Measurements from ENCODE around the gene DIS3L2.

The DIS3L2 gene

GRCh38 chr2:231960810-231961348 is 634 bp upstream of the DIS3L2 start:
- TF ChIP-seq CTCF (IDR thresholded peaks at IDR 0.05; ENCODE audit: low read depth, low read length, missing control alignments), result no peak
- H3K4me3 ChIP-seq (replicated peaks; ENCODE audit: low read depth, low read length), result peak overlapping the region; percentile 91
- no peak for DNase-seq (ENCODE audit: extremely low read depth, low read depth)

GRCh38 chr2:231965102-231965501 is 3.6 kb downstream of the DIS3L2 start:
- no peak for TF ChIP-seq CTCF (IDR thresholded peaks at IDR 0.05; ENCODE audit: low read depth, low read length, missing control alignments)
- H3K4me3 ChIP-seq (replicated peaks; ENCODE audit: low read depth, low read length), result no peak overlapping the region
- no peak for DNase-seq (ENCODE audit: extremely low read depth, low read depth)

- H3K4me3 ChIP-seq (replicated peaks; ENCODE audit: low read depth, low read length), result no peak overlapping the region
- TF ChIP-seq CTCF (IDR thresholded peaks at IDR 0.05; ENCODE audit: low read depth, low read length, missing control alignments), result no peak
- DNase-seq (ENCODE audit: extremely low read depth, low read depth), result no peak
Observed at GRCh38 chr2:231966886-231967285, 5.4 kb downstream of the DIS3L2 start.

GRCh38 chr2:231968820-231969219 is 7.3 kb downstream of the DIS3L2 start:
- DNase-seq (ENCODE audit: extremely low read depth, low read depth), result no peak
- TF ChIP-seq CTCF (IDR thresholded peaks at IDR 0.05; ENCODE audit: low read depth, low read length, missing control alignments), result no peak
- no peak overlapping the region for H3K4me3 ChIP-seq (replicated peaks; ENCODE audit: low read depth, low read length)

GRCh38 chr2:231970461-231970860 is 8.9 kb downstream of the DIS3L2 start:
- TF ChIP-seq CTCF (IDR thresholded peaks at IDR 0.05; ENCODE audit: low read depth, low read length, missing control alignments), result no peak
- DNase-seq (ENCODE audit: extremely low read depth, low read depth), result no peak
- no peak overlapping the region for H3K4me3 ChIP-seq (replicated peaks; ENCODE audit: low read depth, low read length)

GRCh38 chr2:231975001-231975400 is 13.5 kb downstream of the DIS3L2 start:
- H3K4me3 ChIP-seq (replicated peaks; ENCODE audit: low read depth, low read length), result no peak overlapping the region
- TF ChIP-seq CTCF (IDR thresholded peaks at IDR 0.05; ENCODE audit: low read depth, low read length, missing control alignments), result no peak
- no peak for DNase-seq (ENCODE audit: extremely low read depth, low read depth)

GRCh38 chr2:231977430-231977829 is 15.9 kb downstream of the DIS3L2 start:
- TF ChIP-seq CTCF (IDR thresholded peaks at IDR 0.05; ENCODE audit: low read depth, low read length, missing control alignments), result no peak
- no peak overlapping the region for H3K4me3 ChIP-seq (replicated peaks; ENCODE audit: low read depth, low read length)
- no peak for DNase-seq (ENCODE audit: extremely low read depth, low read depth)

All from HFF-Myc (cell line).